K562 (cell line): ENCODE data around the gene RCSD1. TPM values are rescaled to one million over a fixed set of nuclear protein-coding genes. Genes with fewer than 3 reads are reported as not detected.

Experiments used
- BDP1 ChIP-seq: IDR thresholded peaks from 3 replicates; pipeline ENCODE4 v1.6.1; 2011; ENCODE audit not compliant: insufficient read length, insufficient read depth
- CBX1 ChIP-seq: sonication (generic); IDR thresholded peaks from 2 replicates; pipeline ENCODE4 v1.6.1; 2016; ENCODE audit warnings: antibody characterized with exemption, low read depth, mild to moderate bottlenecking
- CC2D1A ChIP-seq: fragments of 450-650 bp; IDR thresholded peaks from 2 replicates; pipeline ENCODE4 v1.6.1; 2017; ENCODE audit warnings: mild to moderate bottlenecking
- COPS2 ChIP-seq: fragments of 450-650 bp; conservative IDR thresholded peaks from 2 replicates; pipeline ENCODE4 v1.6.1; 2016; ENCODE audit warnings: mild to moderate bottlenecking, moderate library complexity
- EGR1 ChIP-seq: fragments of 450-650 bp; conservative IDR thresholded peaks from 2 replicates; pipeline ENCODE4 v1.6.1; 2017; ENCODE audit warnings: mild to moderate bottlenecking
- EP300 ChIP-seq: IDR thresholded peaks from 2 replicates; pipeline ENCODE4 v1.6.1; 2012; ENCODE audit warnings: low read length, improper control_type of control experiment
- ETS1 ChIP-seq: conservative IDR thresholded peaks from 2 replicates; pipeline ENCODE4 v1.6.1; 2011; ENCODE audit warnings: low read depth, mild to moderate bottlenecking, low read length; ENCODE audit not compliant: control insufficient read depth
- FOXK1 ChIP-seq: sonication (generic); formaldehyde crosslinking; IDR thresholded peaks from 2 replicates; pipeline ENCODE4 v1.8.0; 2022; ENCODE audit warnings: missing genetic modification reagents, mild to moderate bottlenecking, borderline replicate concordance
- FOXO4 ChIP-seq: fragments of 450-650 bp; formaldehyde crosslinking; IDR thresholded peaks from 2 replicates; pipeline ENCODE4 v1.4.0; 2020; ENCODE audit warnings: mild to moderate bottlenecking, moderate library complexity
- HCFC1 ChIP-seq: IDR thresholded peaks from 2 replicates; pipeline ENCODE4 v1.6.1; 2012; ENCODE audit warnings: low read depth, low read length, improper control_type of control experiment
- MAX ChIP-seq: sonication (generic); formaldehyde crosslinking; IDR thresholded peaks from 2 replicates; pipeline ENCODE4 v1.9.0; 2022; ENCODE audit warnings: mild to moderate bottlenecking, missing genetic modification reagents
- NFATC3 ChIP-seq: fragments of 450-650 bp; IDR thresholded peaks from 2 replicates; pipeline ENCODE4 v1.6.1; 2017; ENCODE audit warnings: mild to moderate bottlenecking
- POLR2B ChIP-seq: fragments of 450-650 bp; IDR thresholded peaks from 2 replicates; pipeline ENCODE4 v1.6.1; 2018; ENCODE audit warnings: low read depth; ENCODE audit not compliant: partially characterized antibody
- PPARD ChIP-seq: fragments of 250-450 bp; sonication (Bioruptor Pico); IDR thresholded peaks from 2 replicates; pipeline ENCODE4 v1.8.0; 2022; ENCODE audit warnings: inconsistent platforms, mild to moderate bottlenecking, moderate library complexity
- RBM14 ChIP-seq: fragments of 200-400 bp; formaldehyde crosslinking; IDR thresholded peaks from 2 replicates; pipeline ENCODE4 v1.6.1; 2018; ENCODE audit warnings: low read depth, mild to moderate bottlenecking, low read length, moderate library complexity, borderline replicate concordance; ENCODE audit not compliant: insufficient read depth
- RFX5 ChIP-seq: IDR thresholded peaks from 2 replicates; pipeline ENCODE4 v1.6.1; 2011; ENCODE audit warnings: low read depth, mild to moderate bottlenecking, improper control_type of control experiment, low read length
- SIN3A ChIP-seq, 2 experiments: fragments of 150-350 bp in 1 of 2; IDR thresholded peaks; 2 replicates each; pipeline ENCODE4 v1.6.1; 2011 to 2016; ENCODE audit warnings: borderline replicate concordance in 2 of 2, low read depth in 2 of 2, low read length in 2 of 2, mild to moderate bottlenecking in 2 of 2, moderate library complexity in 2 of 2; ENCODE audit not compliant: control insufficient read depth in 1 of 2
- SRF ChIP-seq, 2 experiments: fragments of 250-450, 450-650 bp in 1 of 2; sonication (Bioruptor Pico) in 1 of 2; sonication (generic) in 1 of 2; formaldehyde crosslinking; IDR thresholded peaks; 2 replicates each; pipeline versions ENCODE4 v1.5.0 to v1.5.1; 2020 to 2022; ENCODE audit warnings: mild to moderate bottlenecking in 1 of 2, missing genetic modification reagents in 1 of 2
- TAL1 ChIP-seq: fragments of 450-650 bp; IDR thresholded peaks from 2 replicates; pipeline ENCODE4 v1.6.1; 2016; ENCODE audit warnings: mild to moderate bottlenecking
- TBL1XR1 ChIP-seq, 2 experiments: IDR thresholded peaks; 2 replicates each; pipeline ENCODE4 v1.6.1; 2012; ENCODE audit warnings: improper control_type of control experiment in 2 of 2, low read length in 2 of 2, mild to moderate bottlenecking in 1 of 2
- XRCC3 ChIP-seq: fragments of 450-650 bp; IDR thresholded peaks from 2 replicates; pipeline ENCODE4 v1.6.1; 2017; ENCODE audit warnings: mild to moderate bottlenecking, moderate library complexity
- ZC3H4 ChIP-seq: sonication (generic); formaldehyde crosslinking; IDR thresholded peaks from 2 replicates; pipeline ENCODE4 v1.9.0; 2021; ENCODE audit warnings: missing genetic modification reagents, borderline replicate concordance
- ZNF184 ChIP-seq: sonication (generic); formaldehyde crosslinking; IDR thresholded peaks from 2 replicates; pipeline ENCODE4 v1.5.0; 2020; ENCODE audit warnings: missing genetic modification reagents
- ZNF224 ChIP-seq: sonication (generic); formaldehyde crosslinking; IDR thresholded peaks from 2 replicates; pipeline ENCODE4 v1.8.0; 2022; ENCODE audit warnings: mild to moderate bottlenecking, missing genetic modification reagents
- polyA plus RNA-seq, 8 experiments: library from polyadenylated mRNA; depleted of rRNA in 4 of 8; stranded (reverse) in 5 of 8; unstranded in 3 of 8; fragments of >200 nt; fragmentation: Nextera tagmentation in 2 of 8; fragmentation: Illumina TruSeq in 1 of 8; extraction: Ambion mirVana in 2 of 8; extraction: Trizol in 1 of 8; gene quantifications; 2 replicates each; pipeline versions ENCODE4 v1.2.1 to v1.2.3, GENCODE V29; 2011 to 2014; ENCODE audit warnings: inconsistent platforms in 1 of 8, missing spikeins in 1 of 8
- total RNA-seq, 7 experiments: library from RNA; depleted of rRNA in 6 of 7; stranded (reverse); fragments of >200 nt in 6 of 7; fragmentation: Illumina TruSeq in 2 of 7; extraction: Trizol in 2 of 7; gene quantifications; 2 replicates each; pipeline versions ENCODE4 v1.2.1 to v1.2.3, GENCODE V29; 2011 to 2021; ENCODE audit warnings: low replicate concordance in 1 of 7
- TF ChIP-seq, protein P1 (sequence below): fragments of 450-650 bp; formaldehyde crosslinking; IDR thresholded peaks from 2 replicates; pipeline ENCODE4 v1.4.0; 2020; ENCODE audit warnings: mild to moderate bottlenecking, moderate library complexity

The RCSD1 gene
- total and polyA plus RNA-seq, 9 of the 15 experiments (the other 6 are each of a cell fraction or from before 2014, with no cell fraction given), result 7.8 to 69.8 (median 45.3) TPM

- TF ChIP-seq, protein P1, sequence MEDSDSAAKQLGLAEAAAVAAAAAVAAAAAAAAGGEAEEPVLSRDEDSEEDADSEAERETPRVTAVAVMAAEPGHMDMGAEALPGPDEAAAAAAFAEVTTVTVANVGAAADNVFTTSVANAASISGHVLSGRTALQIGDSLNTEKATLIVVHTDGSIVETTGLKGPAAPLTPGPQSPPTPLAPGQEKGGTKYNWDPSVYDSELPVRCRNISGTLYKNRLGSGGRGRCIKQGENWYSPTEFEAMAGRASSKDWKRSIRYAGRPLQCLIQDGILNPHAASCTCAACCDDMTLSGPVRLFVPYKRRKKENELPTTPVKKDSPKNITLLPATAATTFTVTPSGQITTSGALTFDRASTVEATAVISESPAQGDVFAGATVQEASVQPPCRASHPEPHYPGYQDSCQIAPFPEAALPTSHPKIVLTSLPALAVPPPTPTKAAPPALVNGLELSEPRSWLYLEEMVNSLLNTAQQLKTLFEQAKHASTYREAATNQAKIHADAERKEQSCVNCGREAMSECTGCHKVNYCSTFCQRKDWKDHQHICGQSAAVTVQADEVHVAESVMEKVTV (CRISPR knock-in tag), result peak; percentile 74
- TF ChIP-seq ZNF184 (no peak), CBX1 (0 out of 2 replicates have a peak, but pooled peaks have one; percentile 38), SIN3A (IDR thresholded peaks at IDR 0.05; ENCODE audit: borderline replicate concordance in 2 of 2, control insufficient read depth in 1 of 2, low read depth in 2 of 2, low read length in 2 of 2) (peak; percentile 48 to 74; a peak in 1 of 4 replicates), ETS1 (peak; percentile 91), TBL1XR1 (IDR thresholded peaks at IDR 0.05; ENCODE audit: low read length in 2 of 2) (peak; percentile 85 to 100), ZC3H4 (CRISPR knock-in tag) (no peak), COPS2 (no peak), EP300 (peak; percentile 86), RFX5 (peak; percentile 81; the same call in 1 of the 2 replicates), POLR2B (peak; percentile 14), PPARD (CRISPR knock-in tag) (no peak), MAX (CRISPR knock-in tag) (no peak), EGR1 (no peak; the same call in 1 of the 2 replicates), HCFC1 (peak; percentile 58), NFATC3 (peak; percentile 88), BDP1 (peak; percentile 95), ZNF224 (CRISPR knock-in tag) (no peak), FOXK1 (no peak), FOXO4 (CRISPR knock-in tag) (no peak), CC2D1A (no peak), XRCC3 (no peak), TAL1 (peak; percentile 23), SRF (CRISPR knock-in tag; IDR thresholded peaks at IDR 0.05) (no peak), RBM14 (no peak)
Measured at GRCh38 chr1:167715157-167715999, 85.3 kb downstream of the RCSD1 start (continued).
